NCI-H345 (cell line): ENCODE data around the gene ZNF346.
A peak's percentile ranks its signal among the peaks of the same experiment; 100 is the strongest.
"Not testable (repeated sequence)": the region's sequence is repeated elsewhere in the genome, so short reads cannot be mapped to it uniquely, and the experiment has no call there.

Experiments used
- DNase-seq: peaks from one replicate; lab custom pipeline; 2025; lab: John Stamatoyannopoulos, UW

ZNF346 gene

DNA sequence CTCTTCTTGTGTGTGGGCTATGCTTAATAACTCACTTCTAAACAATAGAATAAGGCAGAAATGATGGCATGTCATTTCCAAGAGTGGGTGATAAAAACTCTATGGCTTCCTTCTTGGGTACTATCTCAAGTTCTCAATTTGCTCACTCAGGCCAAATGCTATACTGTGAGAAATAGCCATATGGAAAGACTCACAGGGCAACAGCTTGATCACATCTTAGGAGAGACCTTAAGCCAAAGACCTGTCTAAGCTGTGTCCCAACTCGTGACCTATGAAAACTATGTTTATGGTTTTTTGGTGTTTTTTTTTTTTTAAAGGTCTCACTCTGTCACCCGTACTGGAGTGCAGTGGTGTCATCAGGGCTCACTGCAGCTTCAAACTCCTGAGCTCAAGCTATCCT is 13.8 kb upstream of the ZNF346 start:
- no peak for DNase-seq

DNA sequence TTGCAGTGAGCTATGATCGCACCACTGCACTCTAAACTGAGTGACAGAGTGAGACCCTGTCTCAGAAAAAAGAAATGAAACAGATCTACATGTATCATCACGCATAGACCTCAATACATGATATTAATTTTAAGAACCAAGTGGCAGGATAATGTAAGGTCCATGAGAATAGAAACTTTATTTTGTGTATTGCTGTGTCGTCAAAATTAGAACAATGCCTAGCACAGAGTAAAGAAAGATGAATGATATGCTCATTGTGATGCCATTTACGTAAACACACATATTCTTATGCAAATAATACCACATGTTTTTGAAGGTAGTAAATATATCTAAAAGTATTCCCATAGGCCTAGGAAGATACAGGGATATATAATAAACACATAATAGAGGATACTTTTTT is 12.3 kb upstream of the ZNF346 start:
- DNase-seq: no peak

DNA sequence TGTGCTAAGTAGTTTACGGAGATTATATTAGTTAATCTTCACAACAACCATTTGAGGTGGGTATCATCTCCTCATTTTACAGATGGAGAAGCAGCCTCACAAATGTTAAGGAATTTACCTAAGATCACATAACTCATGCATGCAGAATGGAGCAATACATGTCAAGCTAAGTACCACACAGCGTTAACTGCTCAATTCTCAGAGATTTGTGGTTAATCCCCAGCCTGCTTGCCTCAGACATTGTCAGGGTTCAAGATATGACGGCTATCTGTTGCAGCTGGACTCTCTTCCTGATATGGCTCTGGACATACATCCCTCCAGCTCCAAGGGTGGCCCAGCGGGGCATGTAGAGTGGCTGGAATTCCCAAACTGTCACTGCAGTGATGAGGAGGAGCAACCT is 7.3 kb upstream of the ZNF346 start:
- DNase-seq: no peak

DNA sequence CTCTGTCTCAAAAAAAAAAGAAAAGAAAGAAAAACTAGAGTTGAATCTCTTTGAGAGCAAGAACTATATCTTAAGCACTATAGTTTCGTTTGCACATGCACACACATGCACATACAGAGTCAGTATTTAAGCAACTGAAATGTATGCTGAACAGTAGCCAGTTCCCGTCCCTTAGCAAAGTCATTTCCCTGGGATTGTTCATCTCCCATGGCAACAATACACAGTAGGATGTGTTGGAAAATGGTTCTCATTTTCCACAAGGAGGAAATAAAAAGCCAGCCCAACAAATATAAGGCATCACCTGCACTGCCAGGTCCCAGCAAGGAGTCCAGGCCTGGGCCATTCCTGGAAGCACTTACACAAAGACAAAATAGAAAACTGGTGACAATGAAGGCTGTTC is 4.2 kb upstream of the ZNF346 start:
- DNase-seq: peak; percentile 26

DNA sequence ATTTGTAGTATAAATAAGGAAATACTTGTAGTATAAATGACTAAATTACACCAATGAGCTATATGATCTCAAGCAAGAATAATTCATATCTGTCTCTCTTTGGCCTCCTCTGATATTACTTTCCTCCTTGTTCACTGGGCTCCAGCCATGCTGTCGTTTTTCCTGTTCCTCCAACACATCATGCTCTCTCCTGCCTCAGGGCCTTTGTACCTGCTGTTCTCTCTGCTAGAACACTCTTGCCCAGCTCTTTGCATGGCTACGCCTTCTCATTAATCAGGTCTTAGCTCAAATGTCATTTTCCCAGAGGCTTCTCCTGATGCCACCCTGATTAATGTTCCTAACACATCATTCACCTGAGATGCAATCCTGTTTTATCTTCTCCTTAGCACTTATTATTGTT is 2.5 kb upstream of the ZNF346 start:
- no peak for DNase-seq

DNA sequence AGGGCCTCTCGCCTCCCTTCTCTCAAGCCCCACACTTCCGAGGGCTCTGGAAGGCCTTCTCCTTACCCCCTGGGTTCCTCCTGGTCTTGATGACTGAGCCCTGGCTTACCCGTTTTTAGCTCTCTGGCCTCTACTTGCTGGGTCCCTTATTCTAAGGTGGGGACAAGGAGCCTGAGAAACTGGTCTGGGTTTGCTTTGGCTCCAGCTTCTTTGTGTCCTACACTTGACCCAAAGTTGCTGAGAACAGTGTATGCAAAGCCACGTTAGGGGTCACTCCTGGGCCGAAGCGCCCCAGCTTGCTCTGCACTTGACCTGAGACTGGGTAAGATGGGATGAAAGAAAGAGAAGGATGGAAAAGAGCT is 788 bp downstream of the ZNF346 start:
- no peak for DNase-seq

DNA sequence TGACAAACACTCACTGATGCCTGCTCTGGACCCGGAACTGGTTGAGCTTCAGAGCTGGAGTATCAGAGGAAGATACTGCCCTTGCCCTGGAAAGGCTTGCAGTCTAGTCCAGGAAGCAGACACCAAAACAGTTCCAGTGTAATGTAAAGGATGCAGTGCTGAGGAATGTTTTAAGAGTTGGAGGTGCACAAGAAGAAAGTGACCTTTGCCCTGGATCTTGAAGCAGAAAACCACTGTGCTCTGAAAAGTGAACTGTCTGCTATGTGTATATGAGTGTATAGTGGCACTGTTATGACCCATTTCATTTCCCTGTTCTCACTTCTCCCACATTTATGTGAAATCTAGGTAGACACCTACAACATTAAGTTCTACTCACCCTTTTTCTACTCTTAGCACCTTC is 2.1 kb downstream of the ZNF346 start:
- DNase-seq: no peak

DNA sequence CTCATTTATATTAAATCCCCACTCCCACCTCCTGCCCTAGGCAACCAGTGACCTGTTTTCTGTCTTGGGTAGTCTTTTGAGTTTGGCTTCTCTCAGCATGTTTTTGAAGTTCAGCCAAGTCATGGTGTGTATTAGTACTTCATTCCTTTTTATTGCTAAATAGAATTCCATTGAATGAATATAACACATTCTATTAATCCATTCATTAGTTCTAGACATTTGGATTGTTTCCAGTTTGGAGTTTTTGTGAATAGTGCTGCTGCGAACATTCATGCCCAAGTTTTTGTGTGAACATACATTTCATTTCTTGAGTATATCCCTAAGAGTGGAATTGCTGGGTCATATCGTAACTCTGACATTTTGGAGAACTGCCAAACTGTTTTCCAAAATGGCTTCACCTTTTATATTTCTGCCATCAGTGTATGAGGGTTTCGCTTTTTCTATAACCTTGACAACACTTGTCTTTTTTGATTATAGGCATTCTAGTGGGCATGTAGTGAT is 2.7 kb downstream of the ZNF346 start:
- no peak for DNase-seq

DNA sequence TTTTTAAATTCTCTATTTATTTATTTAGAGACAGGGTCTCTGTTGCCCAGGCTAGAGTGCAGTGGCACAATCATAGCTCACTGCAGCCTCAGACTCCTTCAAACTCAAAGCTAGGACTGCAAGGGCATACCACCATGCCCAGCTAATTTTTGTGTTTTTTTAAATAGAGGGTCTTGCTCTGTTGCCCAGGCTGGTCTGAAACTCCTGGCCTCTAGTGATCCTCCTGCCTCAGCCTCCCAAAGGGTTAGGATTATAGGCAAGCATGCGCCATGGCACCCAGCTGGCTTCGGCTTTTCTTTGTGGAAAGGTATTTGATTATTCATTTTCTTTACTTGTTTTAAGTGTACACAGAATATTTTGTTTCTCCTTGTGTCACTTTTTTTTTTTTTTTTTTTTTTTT is 5.2 kb downstream of the ZNF346 start:
- no peak for DNase-seq

DNA sequence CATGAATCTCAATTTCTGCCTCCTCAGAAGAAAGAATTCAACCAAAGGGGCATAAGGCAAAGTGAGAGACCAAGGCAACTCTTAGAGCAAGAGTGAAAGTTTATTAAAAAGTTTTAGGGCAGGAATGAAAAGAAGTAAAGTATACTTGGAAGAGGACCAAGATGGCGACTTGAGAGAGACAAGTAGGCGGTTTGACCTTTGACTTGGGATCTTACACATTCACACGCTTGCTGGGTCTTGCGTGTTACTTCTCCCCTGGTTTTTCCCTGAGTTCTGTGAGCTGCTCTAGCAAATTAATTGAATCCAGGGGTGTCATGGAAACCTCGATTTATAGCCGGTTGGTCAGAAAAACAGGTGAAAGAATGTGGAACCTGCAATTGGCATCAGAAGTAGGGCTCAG is 7.0 kb downstream of the ZNF346 start:
- DNase-seq: no peak

DNA sequence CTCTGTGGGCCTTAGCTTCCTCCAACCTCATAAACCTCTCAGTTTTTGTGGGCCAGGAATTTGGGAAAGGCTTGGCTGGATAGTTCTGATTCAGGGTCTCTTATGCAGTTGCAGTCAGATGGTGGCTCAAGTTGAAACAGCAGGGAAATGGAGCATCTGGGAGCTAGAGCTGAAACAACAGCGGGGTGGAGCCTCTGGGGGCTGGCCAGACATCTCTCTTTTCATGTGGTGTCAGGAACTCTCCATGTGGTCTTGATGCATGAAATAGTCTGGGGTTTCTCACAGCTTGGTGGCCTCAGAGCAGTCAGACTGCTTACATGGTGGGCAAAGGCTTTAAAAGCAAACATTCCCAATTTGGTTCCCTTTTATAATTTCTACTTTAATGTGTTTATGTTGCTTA is 13.5 kb downstream of the ZNF346 start:
- peak; percentile 8 for DNase-seq

DNA sequence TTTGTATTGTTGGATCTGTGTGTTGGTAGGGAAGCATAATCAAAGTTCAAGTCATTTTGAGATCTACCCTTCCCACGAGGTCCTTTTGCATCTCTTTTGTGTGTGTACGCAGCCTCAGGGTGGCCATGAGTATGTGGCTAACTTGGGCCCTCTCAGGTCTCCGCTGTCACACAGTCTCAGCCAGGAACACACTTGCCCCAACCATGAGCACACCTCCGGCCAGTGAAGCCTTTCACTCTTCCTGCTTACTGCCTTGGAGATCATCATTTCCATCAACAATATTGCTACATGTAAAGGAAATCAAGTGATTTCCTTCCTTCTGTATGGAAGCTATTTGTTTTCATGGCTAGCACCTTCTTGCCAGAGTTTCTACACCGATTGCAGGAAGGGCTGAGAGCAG is 13.9 kb downstream of the ZNF346 start:
- DNase-seq: no peak

DNA sequence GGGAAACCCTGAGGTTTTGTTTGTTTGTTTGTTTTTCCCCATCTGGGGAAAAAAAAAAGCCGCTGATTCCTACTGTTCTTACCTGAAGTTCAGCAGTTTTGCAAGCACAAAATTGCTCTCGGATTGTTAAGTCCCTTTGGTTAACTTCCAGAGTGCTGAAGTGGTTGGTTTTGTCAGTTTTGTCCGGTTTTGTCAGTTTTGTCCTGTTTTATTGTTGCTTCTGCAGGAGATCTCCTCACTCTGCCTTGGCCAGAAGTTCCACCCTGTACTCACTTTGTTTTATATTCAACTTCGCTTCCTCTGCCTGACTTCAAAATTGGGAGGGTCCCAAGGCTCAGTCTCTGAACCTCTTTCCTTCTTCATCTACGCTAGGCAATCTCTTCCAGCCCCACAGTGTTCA is 14.4 kb downstream of the ZNF346 start:
- DNase-seq: no peak

DNA sequence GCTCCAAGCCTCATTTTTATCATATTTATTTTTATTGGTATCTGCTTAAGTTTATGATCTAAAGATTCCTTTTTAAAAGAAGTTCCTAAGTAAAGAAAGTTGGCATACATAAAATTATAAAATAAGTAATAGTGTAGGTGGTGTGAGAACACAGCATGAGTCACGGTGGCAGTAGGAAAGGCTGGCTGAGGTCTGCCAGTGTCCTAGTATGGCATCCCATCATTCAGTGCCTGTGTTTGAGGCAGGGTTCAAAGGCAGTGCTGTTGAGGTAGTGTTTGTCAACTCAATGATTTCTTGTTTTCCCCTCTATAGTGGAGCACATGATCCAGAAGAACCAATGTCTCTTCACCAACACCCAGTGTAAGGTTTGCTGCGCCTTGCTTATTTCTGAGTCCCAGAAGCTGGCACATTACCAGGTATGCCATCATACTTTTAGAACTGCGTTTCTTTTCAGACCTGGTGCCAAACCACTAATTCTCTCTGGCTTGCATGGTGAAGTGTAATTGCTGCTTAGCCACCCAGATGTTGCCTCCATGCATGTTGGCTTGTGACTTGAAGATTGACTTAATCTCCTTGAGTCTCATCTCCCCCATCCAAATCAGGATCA is 18.4 kb downstream of the ZNF346 start:
- no peak for DNase-seq

DNA sequence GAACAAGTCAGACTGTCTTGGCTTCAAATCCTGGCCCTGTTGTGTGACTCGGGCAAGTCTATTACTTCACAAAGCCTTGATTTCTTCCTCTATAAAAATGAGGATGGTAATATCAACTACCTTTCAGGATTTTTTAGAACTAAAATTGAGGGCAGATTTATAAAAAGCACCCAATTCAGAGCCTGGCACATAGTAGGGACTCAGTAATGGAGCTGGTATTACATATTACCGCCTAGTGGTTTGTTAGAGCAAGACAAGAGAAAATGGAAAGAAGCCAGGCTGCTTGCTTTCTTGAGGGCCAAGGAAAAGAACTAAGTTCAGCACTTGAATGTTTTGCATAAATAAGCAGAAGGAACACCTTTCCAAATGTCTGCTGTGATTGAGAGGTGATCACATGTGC is 19.4 kb downstream of the ZNF346 start:
- DNase-seq: no peak

DNA sequence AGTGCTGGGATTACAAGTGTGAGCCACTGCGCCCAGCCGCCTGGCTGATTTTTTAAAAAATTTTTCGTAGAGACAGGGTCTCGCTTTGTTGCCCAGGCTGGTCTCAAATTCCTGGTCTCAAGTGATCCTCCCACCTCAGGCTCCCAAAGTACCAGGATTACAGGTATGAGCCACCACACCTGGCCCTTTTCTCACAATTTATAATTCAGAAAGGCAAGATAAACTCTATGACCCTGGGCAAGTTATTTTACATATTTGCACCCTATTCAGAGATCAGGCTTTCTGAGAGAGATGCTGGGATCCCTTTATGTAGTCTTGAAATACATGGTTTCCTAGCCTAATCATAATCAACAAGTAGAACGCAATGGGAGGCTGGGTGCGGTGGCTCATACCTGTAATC is 20.6 kb downstream of the ZNF346 start:
- DNase-seq: no peak

DNA sequence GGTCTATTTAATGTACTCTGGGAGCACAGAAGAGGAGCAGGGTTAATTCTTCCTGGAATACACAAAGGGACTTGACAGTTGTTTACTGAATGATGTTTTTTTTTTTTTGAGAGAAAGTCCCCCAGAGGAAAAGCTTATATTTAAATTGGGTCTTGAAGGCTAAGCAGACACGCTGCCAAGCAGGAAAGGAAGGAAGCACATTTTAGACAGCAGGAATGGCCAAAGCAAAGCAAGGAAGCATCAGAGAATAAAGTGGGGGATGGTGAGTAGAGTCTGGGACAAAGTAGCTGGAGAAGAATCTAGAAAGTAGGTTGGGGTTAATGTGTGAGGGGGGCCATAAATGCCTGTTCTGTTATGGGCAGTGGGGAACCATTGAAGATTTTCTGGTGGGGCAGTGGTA is 21.5 kb downstream of the ZNF346 start:
- DNase-seq: no peak

DNA sequence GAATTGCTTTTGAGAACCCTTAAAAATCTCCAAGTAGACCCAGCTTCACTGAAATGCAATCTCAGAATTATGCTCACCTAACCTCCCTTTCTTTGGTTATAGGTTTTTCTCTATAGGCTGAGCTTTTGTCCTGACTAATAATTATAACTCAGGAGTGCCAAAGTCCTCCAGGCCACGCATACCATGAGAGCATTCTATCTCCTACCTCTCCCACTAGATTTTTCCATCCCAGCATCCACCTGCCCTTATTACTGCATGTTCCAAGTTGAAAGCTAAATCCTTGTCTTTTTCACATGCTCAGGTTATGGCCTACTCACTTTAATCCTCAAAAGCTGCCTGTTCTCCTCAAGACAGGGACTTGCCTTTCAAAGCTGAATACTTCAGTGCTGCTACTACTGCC is 22.1 kb downstream of the ZNF346 start:
- DNase-seq: no peak

DNA sequence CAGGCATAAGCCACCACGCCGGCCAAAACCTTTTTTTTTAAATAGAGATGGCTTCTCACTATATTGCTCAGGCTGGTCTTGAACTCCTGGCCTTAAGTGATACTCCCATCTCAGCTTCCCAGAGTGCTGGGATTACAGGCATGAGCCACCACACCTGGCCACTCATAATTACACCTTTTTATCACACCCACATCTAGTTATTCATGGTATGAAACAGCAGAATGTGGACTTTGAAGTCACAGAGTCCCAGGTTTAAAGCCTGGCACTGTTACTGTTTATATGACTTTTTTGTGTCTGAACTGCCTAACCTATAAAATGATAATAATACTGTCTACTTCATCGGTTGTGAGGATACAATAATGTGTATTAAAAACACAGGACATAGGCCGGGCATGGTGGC is 23.1 kb downstream of the ZNF346 start:
- no peak for DNase-seq

DNA sequence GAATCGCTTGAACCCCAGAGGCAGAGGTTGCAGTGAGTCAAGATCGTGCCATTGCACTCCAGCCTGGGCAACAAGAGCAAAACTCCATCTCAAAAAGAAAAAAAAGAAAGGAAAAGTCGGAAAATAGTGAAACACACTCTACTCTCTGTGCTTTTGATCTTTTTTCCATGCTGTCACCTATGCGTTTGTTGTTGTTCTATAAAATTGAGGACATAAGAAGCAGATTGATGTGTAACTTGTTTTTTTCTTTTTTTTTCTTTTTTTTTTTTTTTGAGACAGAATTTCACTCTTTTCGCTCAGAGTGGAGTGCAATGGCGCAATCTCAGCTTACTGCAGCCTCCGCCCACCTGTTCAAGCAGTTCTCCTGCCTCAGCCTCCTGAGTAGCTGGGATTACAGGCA is 26.0 kb downstream of the ZNF346 start:
- not testable (repeated sequence) for DNase-seq

DNA sequence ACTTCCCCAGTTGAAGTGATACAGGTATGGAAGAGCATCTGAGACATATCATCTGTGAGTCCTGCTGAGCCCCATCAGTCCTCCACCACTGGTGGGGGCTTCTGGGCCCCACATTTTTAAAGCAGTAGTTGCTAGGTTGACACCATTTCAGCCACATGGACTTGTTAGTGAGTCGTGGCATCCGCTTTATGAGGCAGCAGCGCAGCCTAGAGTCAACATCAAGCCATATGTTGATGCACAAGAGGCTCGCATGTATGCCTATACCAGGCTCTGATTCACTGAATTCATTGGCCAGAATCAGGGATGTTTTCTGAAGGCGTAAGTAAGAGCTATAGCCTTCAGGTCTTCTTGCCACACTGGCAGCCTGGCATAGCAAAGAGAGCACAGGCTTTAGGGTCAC is 26.8 kb downstream of the ZNF346 start:
- DNase-seq: no peak

DNA sequence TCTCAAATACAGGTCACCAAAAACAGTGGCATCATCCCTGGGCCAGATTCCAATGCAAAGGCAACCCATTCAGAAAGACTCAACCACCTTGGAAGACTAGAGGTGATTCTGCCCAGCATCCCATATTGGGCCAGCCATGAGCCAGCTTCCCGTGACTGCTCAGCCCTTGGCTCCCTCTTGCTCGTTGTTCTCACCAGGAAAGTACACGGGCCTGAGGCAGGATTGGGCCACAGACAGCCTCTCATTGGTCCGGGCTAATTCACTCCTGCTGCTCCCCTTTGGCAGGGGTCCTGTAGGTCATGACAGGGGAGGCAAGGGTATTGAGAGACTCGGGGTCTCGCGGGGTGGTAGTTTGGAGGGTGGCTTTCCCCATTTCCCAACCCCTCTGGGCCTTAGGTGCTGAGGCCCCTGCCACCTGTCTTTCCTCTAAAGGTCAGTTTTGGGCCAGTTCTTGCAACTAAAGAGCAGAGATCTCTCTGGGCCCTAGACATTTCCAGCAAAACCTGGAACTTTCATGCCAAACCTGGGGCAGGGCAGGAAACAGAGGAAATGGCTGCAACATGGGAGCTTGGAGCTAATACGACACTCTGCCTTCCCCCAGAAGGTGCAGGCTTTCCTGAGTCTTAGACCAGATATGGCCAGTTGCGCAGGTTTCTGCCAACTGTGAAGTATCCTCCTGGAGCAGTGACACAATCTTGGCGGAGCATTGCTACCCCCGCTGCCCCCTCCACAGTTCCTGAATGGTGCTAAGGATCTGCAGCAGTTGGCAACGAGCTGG is 42.2 kb downstream of the ZNF346 start:
- DNase-seq: no peak

DNA sequence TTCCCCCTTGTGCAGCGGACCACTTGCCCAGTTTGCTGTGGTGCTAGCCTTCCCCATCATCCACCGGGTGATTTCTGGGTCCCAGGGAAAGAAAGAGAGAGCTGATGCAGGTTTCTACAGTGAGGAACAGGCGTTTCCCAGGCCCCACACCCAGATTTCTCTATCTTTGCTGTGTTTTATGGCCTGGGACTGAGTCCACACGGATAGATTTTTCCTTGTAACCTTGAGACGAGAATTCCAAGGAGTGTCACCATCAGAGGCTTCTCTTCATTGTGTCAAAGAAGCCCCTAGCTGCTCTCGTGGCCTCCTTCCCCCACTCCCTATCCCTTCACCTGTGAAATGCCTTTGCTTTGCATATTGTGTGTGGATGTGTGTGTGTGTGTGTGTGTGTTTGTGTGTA is 43.0 kb downstream of the ZNF346 start:
- DNase-seq: no peak

DNA sequence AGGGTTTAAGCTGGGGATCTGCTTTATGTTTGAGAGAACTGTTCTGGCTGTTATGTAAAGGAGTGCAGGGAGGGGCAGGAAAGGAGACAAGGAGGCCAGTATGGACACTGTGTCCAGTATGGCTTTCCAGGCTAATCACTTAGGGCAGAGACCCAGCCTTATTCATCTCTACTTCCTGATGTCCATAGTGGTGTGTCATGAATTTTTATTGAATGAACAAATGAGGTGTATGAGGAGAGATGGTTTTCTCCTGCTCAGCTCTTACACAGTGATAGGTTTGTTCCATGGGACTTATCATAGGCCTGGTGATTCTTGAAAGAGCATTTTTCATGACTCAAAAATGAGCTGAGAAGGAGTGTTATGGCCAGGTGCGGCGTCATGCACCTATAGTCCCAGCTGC is 43.7 kb downstream of the ZNF346 start:
- no peak for DNase-seq
